H9 (cell line): Measurements from ENCODE around the gene ADO. TPM values are rescaled to one million over a fixed set of nuclear protein-coding genes. Genes with fewer than 3 reads are reported as not detected.

Source experiments
- DNase-seq: peaks from one replicate; pipeline ENCODE4 v3.0.0-alpha.2; 2017
- H2AFZ ChIP-seq: one replicate; pipeline ENCODE4 v1.6.1; 2013; ENCODE audit warnings: mild to moderate bottlenecking, low read length, control low read depth, moderate library complexity
- H2AK5ac ChIP-seq: 2 replicates; pipeline ENCODE4 v1.6.1; 2013; ENCODE audit warnings: low read length, control low read depth, mixed read lengths; ENCODE audit not compliant: insufficient read length
- H2BK120ac ChIP-seq: one replicate; pipeline ENCODE4 v1.6.1; 2013; ENCODE audit warnings: low read depth, mild to moderate bottlenecking, low read length, control low read depth, inconsistent platforms; ENCODE audit not compliant: poor library complexity, severe bottlenecking
- H2BK12ac ChIP-seq: 2 replicates; pipeline ENCODE4 v1.6.1; 2013; ENCODE audit warnings: low read length, control low read depth, mixed read lengths, low read depth; ENCODE audit not compliant: insufficient read length
- H2BK15ac ChIP-seq: 2 replicates; pipeline ENCODE4 v1.6.1; 2013; ENCODE audit warnings: low read depth, low read length, control low read depth
- H2BK20ac ChIP-seq: one replicate; pipeline ENCODE4 v1.6.1; 2013; ENCODE audit warnings: low read depth, mild to moderate bottlenecking, low read length, control low read depth, inconsistent platforms; ENCODE audit not compliant: poor library complexity, severe bottlenecking
- H2BK5ac ChIP-seq: 2 replicates; pipeline ENCODE4 v1.6.1; 2013; ENCODE audit warnings: low read length, control low read depth, mixed read lengths; ENCODE audit not compliant: insufficient read length
- H3K14ac ChIP-seq: 2 replicates; pipeline ENCODE4 v1.6.1; 2013; ENCODE audit warnings: low read length, control low read depth; ENCODE audit not compliant: insufficient read depth
- H3K18ac ChIP-seq: 2 replicates; pipeline ENCODE4 v1.6.1; 2013; ENCODE audit warnings: low read depth, mild to moderate bottlenecking, mixed read lengths, low read length, control low read depth; ENCODE audit not compliant: insufficient read length
- H3K23ac ChIP-seq: 2 replicates; pipeline ENCODE4 v1.6.1; 2013; ENCODE audit warnings: low read length, control low read depth, mixed read lengths, low read depth; ENCODE audit not compliant: insufficient read length
- H3K23me2 ChIP-seq: 2 replicates; pipeline ENCODE4 v1.6.1; 2013; ENCODE audit warnings: low read depth, mild to moderate bottlenecking, mixed read lengths, low read length, control low read depth; ENCODE audit not compliant: insufficient read length, poor library complexity, severe bottlenecking
- H3K27ac ChIP-seq: 2 replicates; pipeline ENCODE4 v1.5.1; 2013; ENCODE audit warnings: low read length, control low read depth, mixed read lengths, low read depth; ENCODE audit not compliant: insufficient read length
- H3K27me3 ChIP-seq: 2 replicates; pipeline ENCODE4 v1.6.1; 2013; ENCODE audit warnings: low read length, control low read depth, inconsistent platforms; ENCODE audit not compliant: insufficient read depth
- H3K4ac ChIP-seq: 2 replicates; pipeline ENCODE4 v1.6.1; 2013; ENCODE audit warnings: low read depth, mild to moderate bottlenecking, control low read depth, inconsistent platforms, low read length, moderate library complexity
- H3K4me1 ChIP-seq: 2 replicates; pipeline ENCODE4 v1.6.1; 2013; ENCODE audit warnings: low read length, control low read depth, inconsistent platforms; ENCODE audit not compliant: insufficient read depth
- H3K4me2 ChIP-seq: 2 replicates; pipeline ENCODE4 v1.6.1; 2013; ENCODE audit warnings: low read length, control low read depth, mixed read lengths; ENCODE audit not compliant: insufficient read length, insufficient read depth
- H3K56ac ChIP-seq: 2 replicates; pipeline ENCODE4 v1.6.1; 2013; ENCODE audit warnings: low read depth, mild to moderate bottlenecking, mixed read lengths, low read length, control low read depth; ENCODE audit not compliant: insufficient read length
- H3K79me1 ChIP-seq: 2 replicates; pipeline ENCODE4 v1.6.1; 2013; ENCODE audit warnings: low read depth, mild to moderate bottlenecking, moderate library complexity, low read length, control low read depth, inconsistent platforms; ENCODE audit not compliant: insufficient read depth, poor library complexity, severe bottlenecking
- H3K79me2 ChIP-seq: 2 replicates; pipeline ENCODE4 v1.6.1; 2013; ENCODE audit warnings: low read length, control low read depth, inconsistent platforms; ENCODE audit not compliant: insufficient read depth
- H3K9ac ChIP-seq: 2 replicates; pipeline ENCODE4 v1.6.1; 2013; ENCODE audit warnings: low read length, control low read depth, mixed read lengths; ENCODE audit not compliant: insufficient read length; ENCODE audit errors: extremely low read depth
- H3K9me3 ChIP-seq: one replicate; pipeline ENCODE4 v1.6.1; 2013; ENCODE audit warnings: low read depth, low read length, inconsistent platforms; ENCODE audit not compliant: control insufficient read depth
- H3T11ph ChIP-seq: one replicate; pipeline ENCODE4 v1.6.1; 2013; ENCODE audit warnings: mild to moderate bottlenecking, low read length, control low read depth, inconsistent platforms
- H4K20me1 ChIP-seq: one replicate; pipeline ENCODE4 v1.6.1; 2013; ENCODE audit not compliant: control insufficient read depth, insufficient read length, insufficient read depth
- H4K5ac ChIP-seq: 2 replicates; pipeline ENCODE4 v1.6.1; 2013; ENCODE audit warnings: low read depth, mild to moderate bottlenecking, mixed read lengths, low read length, control low read depth; ENCODE audit not compliant: insufficient read length
- H4K8ac ChIP-seq: replicated peaks from 2 replicates; pipeline ENCODE4 v1.6.1; 2013; ENCODE audit warnings: low read length, control low read depth, mixed read lengths, low read depth; ENCODE audit not compliant: insufficient read length
- H4K91ac ChIP-seq: 2 replicates; pipeline ENCODE4 v1.6.1; 2013; ENCODE audit warnings: low read depth, mild to moderate bottlenecking, moderate library complexity, mixed read lengths, low read length, control low read depth; ENCODE audit not compliant: insufficient read length
- H3K27ac Mint-ChIP-seq, 3 experiments: 2 replicates in 2 of 3; 3 replicates in 1 of 3; pipeline ENCODE4 v1.8.0; 2020 to 2021; ENCODE audit warnings: mixed read lengths in 3 of 3, mild to moderate bottlenecking in 1 of 3, moderate library complexity in 1 of 3
- H3K27me3 Mint-ChIP-seq: 2 replicates; pipeline ENCODE4 v1.8.0; 2021; ENCODE audit warnings: low read depth, mild to moderate bottlenecking, moderate library complexity, mixed read lengths
- H3K36me3 Mint-ChIP-seq, 3 experiments: 2 replicates in 2 of 3; 3 replicates in 1 of 3; pipeline ENCODE4 v1.8.0; 2020 to 2021; ENCODE audit warnings: low read depth in 3 of 3, mixed read lengths in 3 of 3; ENCODE audit not compliant: insufficient read depth in 1 of 3
- H3K4me1 Mint-ChIP-seq, 2 experiments: 2 replicates each; pipeline ENCODE4 v1.8.0; 2020; ENCODE audit warnings: mixed read lengths in 2 of 2
- H3K4me3 Mint-ChIP-seq, 2 experiments: 2 replicates in 1 of 2; 3 replicates in 1 of 2; pipeline ENCODE4 v1.8.0; 2020 to 2021; ENCODE audit warnings: mild to moderate bottlenecking in 2 of 2, mixed read lengths in 2 of 2, moderate library complexity in 1 of 2
- H3K9me3 Mint-ChIP-seq, 2 experiments: 2 replicates in 1 of 2; 3 replicates in 1 of 2; pipeline ENCODE4 v1.8.0; 2020; ENCODE audit warnings: mild to moderate bottlenecking in 2 of 2, mixed read lengths in 2 of 2, moderate library complexity in 1 of 2
- CTCF ChIP-seq: fragments of 200-600 bp; sonication (generic); conservative IDR thresholded peaks from 3 replicates; pipeline ENCODE4 v1.8.0; 2021; ENCODE audit warnings: antibody characterized with exemption, mild to moderate bottlenecking
- WGBS: extraction: QIAGEN DNeasy Blood & Tissue Kit; methylation state at CpG from one replicate; pipeline ENCODE4 v1.1.7; 2013; ENCODE audit warnings: missing lambda C conversion rate, low lambda C conversion rate, mixed read lengths; ENCODE audit not compliant: insufficient read length; ENCODE audit errors: extremely low coverage; 5-methylcytosine and 5-hydroxymethylcytosine counted together
- total RNA-seq: library from RNA; stranded (reverse); gene quantifications from 2 replicates; pipeline ENCODE4 v1.2.1, GENCODE V29; 2021

ADO gene
- total RNA-seq, 1 experiment from 2014 or later: 31.6 TPM

DNA sequence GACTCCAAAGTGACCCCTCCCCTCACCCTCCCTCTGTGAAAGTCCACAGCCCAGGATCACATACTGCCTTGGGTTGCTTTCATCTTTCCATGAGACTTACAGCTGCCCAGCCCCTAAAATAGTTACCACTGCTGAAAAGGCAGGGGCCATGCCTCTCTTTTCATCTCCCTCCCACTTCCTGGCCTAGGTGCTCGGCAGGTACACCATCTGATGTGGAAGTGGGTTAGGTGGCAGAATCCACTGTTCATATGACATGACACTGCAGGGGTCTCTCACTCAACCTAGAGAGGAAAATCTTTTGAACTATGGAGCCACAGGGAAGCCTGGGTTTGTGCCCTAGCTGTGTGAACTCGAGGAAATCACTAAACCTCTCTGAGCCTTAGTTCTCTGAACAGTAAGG, 38.8 kb upstream of the ADO start:
- no peaks in the 10 kb centered on the region for H3K79me2 ChIP-seq
- no peak for TF ChIP-seq CTCF
- no CpG with 5 or more reads among the region's 2 CpGs for WGBS
- H3K9me3 ChIP-seq: no peaks in the 10 kb centered on the region
- H3K4me2 ChIP-seq: no peak overlapping the region
- H3K14ac ChIP-seq: no peak overlapping the region
- H2AK5ac ChIP-seq: no peak overlapping the region
- no peaks in the 10 kb centered on the region; a peak in 1 of 5 replicates for H3K9me3 Mint-ChIP-seq
- H3K9ac ChIP-seq: no peak overlapping the region
- H3K4me3 Mint-ChIP-seq: no peak overlapping the region
- H3K18ac ChIP-seq: no peak overlapping the region
- peaks cover 19 to 21% of the 10 kb centered on the region in 2 experiments for H3K4me1 Mint-ChIP-seq
- H4K8ac ChIP-seq: no peak overlapping the region
- H2AFZ ChIP-seq: no peak overlapping the region
- H2BK120ac ChIP-seq: no peak overlapping the region
- H3K27ac Mint-ChIP-seq: no peak overlapping the region
- H3K79me1 ChIP-seq: no peaks in the 10 kb centered on the region
- 0 out of 2 replicates have a peak overlapping the region, but pooled peaks have one; percentile 15 for H2BK15ac ChIP-seq
- H4K20me1 ChIP-seq: no peaks in the 10 kb centered on the region
- H3K4me1 ChIP-seq: no peaks in the 10 kb centered on the region; the same call in 1 of the 2 replicates
- H4K5ac ChIP-seq: no peak overlapping the region
- no peak overlapping the region for H3K56ac ChIP-seq
- H3T11ph ChIP-seq: no peak overlapping the region
- H2BK12ac ChIP-seq: no peak overlapping the region
- no peak overlapping the region for H3K27ac ChIP-seq
- no peaks in the 10 kb centered on the region for H3K23me2 ChIP-seq
- no peaks in the 10 kb centered on the region for H3K36me3 Mint-ChIP-seq
- DNase-seq: no peak
- H4K91ac ChIP-seq: no peak overlapping the region
- H3K4ac ChIP-seq: no peak overlapping the region
- H3K23ac ChIP-seq: no peak overlapping the region
- no peaks in the 10 kb centered on the region for H3K27me3 ChIP-seq
- no peak overlapping the region for H2BK20ac ChIP-seq
- no peak overlapping the region for H2BK5ac ChIP-seq
- H3K27me3 Mint-ChIP-seq: no peaks in the 10 kb centered on the region
